ENCODE results near the gene MKKS.
"Not testable (repeated sequence)": the region's sequence is repeated elsewhere in the genome, so short reads cannot be mapped to it uniquely, and the experiment has no call there.

DNA sequence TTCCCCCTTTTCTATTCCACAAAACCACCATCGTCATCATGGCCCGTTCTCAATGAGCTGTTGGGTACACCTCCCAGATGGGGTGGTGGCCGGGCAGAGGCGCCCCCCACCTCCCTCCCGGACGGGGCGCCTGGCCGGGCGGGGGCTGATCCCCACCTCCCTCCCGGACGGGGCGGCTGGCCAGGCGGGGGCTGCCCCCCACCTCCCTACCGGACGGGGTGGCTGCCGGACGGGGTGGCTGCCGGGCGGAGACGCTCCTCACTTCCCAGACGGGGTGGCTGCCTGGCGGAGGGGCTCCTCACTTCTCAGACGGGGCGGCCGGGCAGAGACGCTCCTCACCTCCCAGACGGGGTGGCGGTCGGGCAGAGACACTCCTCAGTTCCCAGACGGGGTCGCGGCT is 39.3 kb downstream of the MKKS start:
- TF ChIP-seq NR3C1 (IDR thresholded peaks at IDR 0.05); KDM1A (IDR thresholded peaks at IDR 0.05; ENCODE audit: low read depth); HDAC2 (IDR thresholded peaks at IDR 0.05); EP300 (IDR thresholded peaks at IDR 0.05); RARB (CRISPR knock-in tag; IDR thresholded peaks at IDR 0.05); POLR2A (IDR thresholded peaks at IDR 0.05; ENCODE audit: low read length): not testable (repeated sequence)
- TF ChIP-seq, protein P1, sequence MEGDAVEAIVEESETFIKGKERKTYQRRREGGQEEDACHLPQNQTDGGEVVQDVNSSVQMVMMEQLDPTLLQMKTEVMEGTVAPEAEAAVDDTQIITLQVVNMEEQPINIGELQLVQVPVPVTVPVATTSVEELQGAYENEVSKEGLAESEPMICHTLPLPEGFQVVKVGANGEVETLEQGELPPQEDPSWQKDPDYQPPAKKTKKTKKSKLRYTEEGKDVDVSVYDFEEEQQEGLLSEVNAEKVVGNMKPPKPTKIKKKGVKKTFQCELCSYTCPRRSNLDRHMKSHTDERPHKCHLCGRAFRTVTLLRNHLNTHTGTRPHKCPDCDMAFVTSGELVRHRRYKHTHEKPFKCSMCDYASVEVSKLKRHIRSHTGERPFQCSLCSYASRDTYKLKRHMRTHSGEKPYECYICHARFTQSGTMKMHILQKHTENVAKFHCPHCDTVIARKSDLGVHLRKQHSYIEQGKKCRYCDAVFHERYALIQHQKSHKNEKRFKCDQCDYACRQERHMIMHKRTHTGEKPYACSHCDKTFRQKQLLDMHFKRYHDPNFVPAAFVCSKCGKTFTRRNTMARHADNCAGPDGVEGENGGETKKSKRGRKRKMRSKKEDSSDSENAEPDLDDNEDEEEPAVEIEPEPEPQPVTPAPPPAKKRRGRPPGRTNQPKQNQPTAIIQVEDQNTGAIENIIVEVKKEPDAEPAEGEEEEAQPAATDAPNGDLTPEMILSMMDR (IDR thresholded peaks at IDR 0.05) = not testable (repeated sequence)
